Neural progenitor cell (in vitro differentiated cells): ENCODE results near the gene NDUFC2. TPM values are rescaled to one million over a fixed set of nuclear protein-coding genes. Genes with fewer than 3 reads are reported as not detected.

Experiments
- DNase-seq: peaks from one replicate; pipeline ENCODE4 v3.0.0-alpha.2; 2016; ENCODE audit warnings: low spot score
- H2AFZ ChIP-seq: fragments of 200-600 bp; sonication (generic); replicated peaks from 2 replicates; pipeline ENCODE4 v1.6.1; 2016; ENCODE audit warnings: antibody characterized with exemption
- H3F3A ChIP-seq: fragments of 200-600 bp; sonication (generic); 2 replicates; pipeline ENCODE4 v1.6.1; 2016; ENCODE audit warnings: antibody characterized with exemption, low read depth
- H3K27ac ChIP-seq: fragments of 200-600 bp; sonication (generic); 2 replicates; pipeline ENCODE4 v1.5.1; 2016; ENCODE audit warnings: mild to moderate bottlenecking
- H3K27me3 ChIP-seq: fragments of 200-600 bp; sonication (generic); 2 replicates; pipeline ENCODE4 v1.6.1; 2016; ENCODE audit warnings: mild to moderate bottlenecking, moderate library complexity
- H3K36me3 ChIP-seq: fragments of 200-600 bp; sonication (generic); 2 replicates; pipeline ENCODE4 v1.5.1; 2016
- H3K4me1 ChIP-seq: fragments of 200-600 bp; sonication (generic); 2 replicates; pipeline ENCODE4 v1.6.1; 2016; ENCODE audit warnings: mixed run types
- H3K4me2 ChIP-seq: fragments of 200-600 bp; sonication (generic); 2 replicates; pipeline ENCODE4 v1.6.1; 2016
- H3K4me3 ChIP-seq: fragments of 200-600 bp; sonication (generic); 2 replicates; pipeline ENCODE4 v1.5.1; 2016
- H3K79me2 ChIP-seq: fragments of 200-600 bp; sonication (generic); 2 replicates; pipeline ENCODE4 v1.6.1; 2016; ENCODE audit warnings: low read depth
- H3K9ac ChIP-seq: fragments of 200-600 bp; sonication (generic); 2 replicates; pipeline ENCODE4 v1.6.1; 2016
- H3K9me3 ChIP-seq: fragments of 200-600 bp; sonication (generic); 2 replicates; pipeline ENCODE4 v1.5.1; 2016; ENCODE audit warnings: low read depth
- H4K20me1 ChIP-seq: fragments of 200-600 bp; sonication (generic); 2 replicates; pipeline ENCODE4 v1.6.1; 2016; ENCODE audit warnings: low read depth
- H3K27ac Mint-ChIP-seq: 3 replicates; pipeline ENCODE4 v1.8.0; 2021; ENCODE audit warnings: mixed read lengths
- H3K27me3 Mint-ChIP-seq: 2 replicates; pipeline ENCODE4 v1.8.0; 2022; ENCODE audit warnings: low read depth, mild to moderate bottlenecking, inconsistent platforms, moderate library complexity, mixed read lengths; ENCODE audit not compliant: insufficient read depth
- H3K36me3 Mint-ChIP-seq: 3 replicates; pipeline ENCODE4 v1.8.0; 2021; ENCODE audit warnings: mixed read lengths
- H3K4me1 Mint-ChIP-seq: 3 replicates; pipeline ENCODE4 v1.8.0; 2021; ENCODE audit warnings: mixed read lengths
- H3K4me3 Mint-ChIP-seq: 3 replicates; pipeline ENCODE4 v1.8.0; 2021; ENCODE audit warnings: mild to moderate bottlenecking, moderate library complexity, mixed read lengths
- H3K9me3 Mint-ChIP-seq: 3 replicates; pipeline ENCODE4 v1.8.0; 2020; ENCODE audit warnings: mixed read lengths
- CTCF ChIP-seq: fragments of 200-600 bp; sonication (generic); IDR thresholded peaks from 2 replicates; pipeline ENCODE4 v1.5.1; 2017; ENCODE audit warnings: antibody characterized with exemption, mild to moderate bottlenecking
- EZH2 ChIP-seq: fragments of 200-600 bp; sonication (generic); IDR thresholded peaks from 2 replicates; pipeline ENCODE4 v1.6.1; 2017; ENCODE audit warnings: antibody characterized with exemption, mild to moderate bottlenecking, moderate library complexity
- EZH2phosphoT487 ChIP-seq: fragments of 200-600 bp; sonication (generic); IDR thresholded peaks from 2 replicates; pipeline ENCODE4 v1.6.1; 2017; ENCODE audit warnings: antibody characterized with exemption
- total RNA-seq: library from RNA; depleted of rRNA; stranded (reverse); fragments of >200 nt; gene quantifications from 2 replicates; pipeline ENCODE4 v1.2.3, GENCODE V29; 2015; ENCODE audit warnings: low replicate concordance

Gene NDUFC2
- total RNA-seq, 1 donor from 2014 or later = 36.7 TPM

GRCh38 chr11:78072455-78072854, 7.2 kb downstream of the NDUFC2 start:
- no peaks in the 10 kb centered on the region for H3K9me3 ChIP-seq
- H3K4me1 Mint-ChIP-seq = peaks cover 4% of the 10 kb centered on the region
- no peak overlapping the region for H3K4me2 ChIP-seq
- no peaks in the 10 kb centered on the region for H3K9me3 Mint-ChIP-seq
- H3K27me3 Mint-ChIP-seq = peaks cover 5% of the 10 kb centered on the region
- no peak overlapping the region for H3K4me3 Mint-ChIP-seq
- H3F3A ChIP-seq = no peaks in the 10 kb centered on the region
- no peak overlapping the region for H3K9ac ChIP-seq
- no peak overlapping the region for H3K27ac Mint-ChIP-seq
- peaks cover 21% of the 10 kb centered on the region for H3K36me3 Mint-ChIP-seq
- H3K4me1 ChIP-seq = no peaks in the 10 kb centered on the region
- H3K79me2 ChIP-seq = peaks cover 47% of the 10 kb centered on the region
- no peak overlapping the region for H3K27ac ChIP-seq
- no peak for TF ChIP-seq EZH2phosphoT487
- TF ChIP-seq CTCF = no peak
- no peak for TF ChIP-seq EZH2
- H4K20me1 ChIP-seq = peaks cover 16% of the 10 kb centered on the region
- no peaks in the 10 kb centered on the region for H3K27me3 ChIP-seq
- peaks cover 4% of the 10 kb centered on the region for H3K36me3 ChIP-seq
- H3K4me3 ChIP-seq = no peak overlapping the region
- no peak overlapping the region for H2AFZ ChIP-seq
- DNase-seq = no peak

- Mint-ChIP-seq H3K9me3 (no peaks in the 10 kb centered on the region), H3K4me1 (peaks cover 3% of the 10 kb centered on the region), H3K4me3 (no peak overlapping the region), H3K36me3 (peaks cover 22% of the 10 kb centered on the region), H3K27me3 (peaks cover 6% of the 10 kb centered on the region), H3K27ac (no peak overlapping the region)
- H2AFZ ChIP-seq = no peak overlapping the region
- peaks cover 4% of the 10 kb centered on the region for H3K36me3 ChIP-seq
- no peak for TF ChIP-seq EZH2phosphoT487
- TF ChIP-seq EZH2 = no peak
- TF ChIP-seq CTCF = no peak
- peaks cover 9% of the 10 kb centered on the region for H4K20me1 ChIP-seq
- H3K9me3 ChIP-seq = no peaks in the 10 kb centered on the region
- no peak overlapping the region for H3K4me3 ChIP-seq
- DNase-seq = no peak
- no peak overlapping the region for H3K9ac ChIP-seq
- peaks cover 39% of the 10 kb centered on the region for H3K79me2 ChIP-seq
- no peak overlapping the region for H3K4me2 ChIP-seq
- no peaks in the 10 kb centered on the region for H3K27me3 ChIP-seq
- H3K27ac ChIP-seq = no peak overlapping the region
- no peaks in the 10 kb centered on the region for H3F3A ChIP-seq
- H3K4me1 ChIP-seq = no peaks in the 10 kb centered on the region
Observed at GRCh38 chr11:78071717-78072116, 7.9 kb downstream of the NDUFC2 start.

- peaks cover 6% of the 10 kb centered on the region for H3K27me3 Mint-ChIP-seq
- H3K27ac Mint-ChIP-seq = no peak overlapping the region
- no peaks in the 10 kb centered on the region for H3K4me1 Mint-ChIP-seq
- Histone ChIP-seq H3K4me3 (no peak overlapping the region), H4K20me1 (peaks cover 5% of the 10 kb centered on the region), H3K79me2 (peaks cover 28% of the 10 kb centered on the region), H2AFZ (no peak overlapping the region), H3K27me3 (no peaks in the 10 kb centered on the region), H3F3A (no peaks in the 10 kb centered on the region), H3K4me2 (no peak overlapping the region), H3K27ac (no peak overlapping the region), H3K4me1 (no peaks in the 10 kb centered on the region), H3K9ac (no peak overlapping the region), H3K9me3 (no peaks in the 10 kb centered on the region), H3K36me3 (peaks cover 4% of the 10 kb centered on the region)
- no peaks in the 10 kb centered on the region for H3K9me3 Mint-ChIP-seq
- peaks cover 20% of the 10 kb centered on the region for H3K36me3 Mint-ChIP-seq
- H3K4me3 Mint-ChIP-seq = no peak overlapping the region
- no peak for DNase-seq
- no peak for TF ChIP-seq EZH2
- TF ChIP-seq CTCF = no peak
- TF ChIP-seq EZH2phosphoT487 = no peak
Observed at GRCh38 chr11:78070621-78071020, 9.0 kb downstream of the NDUFC2 start.
